HG03354 (cell line): Measurements from ENCODE around the gene RALGAPA2.

Source experiments
- ATAC-seq: cut with Tn5 transposase; IDR thresholded peaks from one replicate; pipeline ENCODE4 v1.9.1; 2021; ENCODE audit warnings: mild to moderate bottlenecking; ENCODE audit not compliant: unreplicated experiment, poor library complexity, severe bottlenecking

RALGAPA2 gene

DNA sequence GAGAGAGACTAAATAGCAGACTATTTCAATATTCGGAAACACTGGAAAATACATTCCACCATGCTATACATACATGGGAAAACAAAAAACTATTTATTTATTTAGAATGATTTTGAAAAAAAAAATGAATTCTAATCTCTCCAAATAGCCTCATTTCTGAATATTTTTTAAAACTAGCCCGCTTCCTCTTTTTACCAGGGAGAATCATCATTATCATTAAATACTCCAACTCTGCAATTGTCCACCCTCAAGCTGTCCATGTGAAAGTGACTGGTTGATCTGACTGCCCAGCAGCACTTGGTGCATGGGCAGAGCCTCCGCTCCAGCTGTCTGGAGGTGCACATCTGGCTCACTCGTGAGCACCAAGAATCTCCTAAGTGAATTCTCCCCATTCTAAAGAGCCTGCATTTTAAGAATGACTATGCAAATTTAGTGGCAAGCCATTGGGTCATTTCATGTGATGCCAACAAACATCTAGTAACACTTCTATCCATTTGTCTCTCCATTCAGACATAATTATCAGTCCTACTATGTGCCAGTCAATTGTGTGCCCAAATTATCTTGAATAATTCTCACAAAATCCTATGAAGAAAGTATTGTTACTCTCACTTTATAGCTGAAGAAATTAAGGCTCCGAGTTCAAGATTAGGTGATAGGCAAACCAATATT is 279.7 kb downstream of the RALGAPA2 start:
- ATAC-seq, result no peak

DNA sequence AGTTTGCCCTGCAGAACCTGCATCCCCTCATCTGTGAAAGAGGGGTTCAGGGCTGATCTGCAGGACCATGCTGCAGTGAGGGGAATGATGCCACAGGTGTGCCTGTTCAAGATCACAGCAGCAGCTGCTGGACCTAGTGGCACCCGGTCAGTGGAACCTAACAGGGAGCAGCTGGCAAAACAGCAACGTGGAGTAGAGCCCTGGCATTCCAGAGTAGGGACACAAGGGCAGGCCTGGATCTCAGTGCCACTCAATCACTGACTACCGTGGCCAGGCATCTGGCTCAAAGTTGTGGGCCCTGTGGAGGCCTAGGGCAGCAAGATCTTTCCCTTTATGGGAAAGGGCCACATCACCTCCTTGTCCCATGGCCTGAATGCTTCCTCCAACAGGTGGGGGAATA is 282.4 kb downstream of the RALGAPA2 start:
- ATAC-seq, result no peak

DNA sequence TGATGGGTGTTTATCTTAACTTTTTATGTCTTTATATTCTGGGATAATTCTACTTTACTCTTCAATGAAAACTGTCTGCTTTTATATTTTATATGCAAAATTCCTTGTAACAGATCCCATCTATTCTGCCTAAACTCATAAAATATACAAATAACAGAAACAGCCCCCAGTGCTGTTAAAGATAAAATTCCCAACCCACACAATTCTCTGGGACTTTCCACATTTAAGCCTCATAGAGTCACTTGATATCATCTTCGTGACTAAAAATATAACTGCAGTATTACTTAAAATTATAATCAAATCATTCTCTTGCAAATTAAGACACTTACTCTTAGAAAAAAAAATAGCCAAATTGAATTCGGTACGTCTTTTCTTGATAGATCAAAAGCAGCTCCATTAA is 284.4 kb downstream of the RALGAPA2 start:
- ATAC-seq, result no peak

DNA sequence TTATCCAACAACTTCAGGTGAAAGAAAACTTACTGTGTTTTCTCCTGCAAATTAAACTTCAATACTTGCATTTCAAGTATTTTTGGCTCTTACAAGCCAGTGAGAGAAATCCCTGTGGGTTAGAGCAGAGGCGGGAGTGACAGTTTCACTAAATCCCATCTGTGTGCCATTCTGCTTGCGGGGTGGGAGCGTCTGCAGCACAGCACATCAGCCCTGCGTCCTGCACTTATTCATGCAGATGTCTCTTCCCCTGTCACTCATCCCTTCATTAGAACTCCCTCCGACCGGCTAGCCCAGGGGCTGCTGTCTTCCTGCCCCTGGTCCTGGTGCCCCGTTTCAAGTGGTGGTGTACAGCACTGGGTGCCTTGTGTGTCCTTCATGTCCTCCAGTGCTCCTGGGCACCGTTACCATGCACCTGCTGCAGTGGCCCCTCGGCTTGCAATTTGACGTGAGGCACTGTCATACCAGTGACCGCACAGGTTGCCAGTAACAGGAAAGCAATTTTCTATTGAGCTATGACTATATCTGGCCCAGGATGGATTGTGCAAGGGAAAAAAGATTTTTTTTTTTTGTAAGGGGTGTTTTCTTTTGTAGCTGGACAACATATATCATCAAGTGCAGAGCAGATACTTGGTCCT is 285.1 kb downstream of the RALGAPA2 start:
- no peak for ATAC-seq

DNA sequence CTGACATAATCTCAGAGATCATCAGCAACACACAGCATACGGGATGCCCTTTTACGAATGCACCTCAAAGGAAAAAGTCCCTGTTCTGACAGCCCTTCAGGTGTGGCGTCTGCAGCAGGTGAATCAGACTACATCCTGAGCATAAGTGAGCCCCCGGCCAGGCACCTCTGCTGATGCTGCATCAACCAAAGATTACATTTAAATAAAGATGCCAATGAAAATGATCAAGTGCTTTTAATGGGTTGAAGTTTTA is 285.9 kb downstream of the RALGAPA2 start:
- ATAC-seq, result no peak

DNA sequence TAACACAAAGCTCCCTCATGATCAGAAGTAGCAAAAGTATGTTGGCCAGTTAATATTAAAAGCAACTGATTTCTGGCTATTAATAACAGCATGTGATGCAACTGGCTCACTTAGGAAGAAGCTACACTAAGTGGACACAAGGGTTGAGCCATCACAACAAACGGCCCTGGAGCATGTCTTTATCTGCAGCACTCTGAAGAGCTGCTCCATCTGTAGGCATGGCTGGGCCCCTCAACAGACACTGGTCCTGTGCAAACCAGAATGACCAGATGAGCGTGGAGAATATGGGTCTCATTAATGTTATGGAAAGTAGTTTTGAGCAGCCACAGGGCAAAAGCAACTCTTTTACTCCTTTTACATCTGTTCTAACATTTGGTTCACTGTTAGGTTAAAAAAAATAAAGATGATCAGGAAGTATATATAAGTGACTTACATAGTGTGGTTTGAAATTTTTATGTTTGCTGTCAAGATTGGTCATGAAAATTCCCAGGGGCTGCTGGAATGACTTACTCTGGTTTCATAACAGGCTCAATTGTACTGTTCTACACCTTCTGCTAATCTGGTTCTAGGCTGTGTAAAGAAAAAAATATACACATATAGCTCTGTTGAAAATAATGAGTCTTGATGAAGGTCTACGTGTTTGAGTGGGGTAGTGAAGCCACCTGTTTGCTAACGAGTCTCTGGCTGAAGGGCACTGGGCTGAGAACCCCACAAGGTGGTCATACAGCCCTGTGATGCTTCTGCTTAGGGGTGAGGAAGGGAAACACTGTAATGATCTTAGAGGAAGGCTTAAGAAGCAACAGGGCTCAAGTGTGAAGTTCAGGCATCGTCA is 286.4 kb downstream of the RALGAPA2 start:
- ATAC-seq, result no peak

DNA sequence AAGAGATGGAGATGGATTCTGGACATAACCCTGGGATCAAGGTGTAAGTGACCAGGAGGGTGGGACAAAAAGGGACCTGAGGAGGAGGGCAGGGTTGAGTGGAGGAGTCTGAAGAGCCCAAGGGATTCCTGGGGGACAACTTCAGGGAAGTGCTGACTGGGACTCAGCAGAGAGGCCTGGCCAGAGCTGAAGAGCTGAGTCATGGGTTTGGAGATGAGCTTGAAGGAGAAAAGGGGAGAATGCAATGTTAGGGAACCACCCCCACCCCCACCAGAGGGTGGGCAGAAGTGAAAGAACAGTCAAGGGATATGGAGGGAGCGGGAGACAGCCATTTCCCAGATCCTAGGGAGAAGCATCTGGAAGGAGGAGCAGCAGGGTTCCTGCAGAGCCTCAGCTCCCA is 289.3 kb downstream of the RALGAPA2 start:
- ATAC-seq, result no peak

DNA sequence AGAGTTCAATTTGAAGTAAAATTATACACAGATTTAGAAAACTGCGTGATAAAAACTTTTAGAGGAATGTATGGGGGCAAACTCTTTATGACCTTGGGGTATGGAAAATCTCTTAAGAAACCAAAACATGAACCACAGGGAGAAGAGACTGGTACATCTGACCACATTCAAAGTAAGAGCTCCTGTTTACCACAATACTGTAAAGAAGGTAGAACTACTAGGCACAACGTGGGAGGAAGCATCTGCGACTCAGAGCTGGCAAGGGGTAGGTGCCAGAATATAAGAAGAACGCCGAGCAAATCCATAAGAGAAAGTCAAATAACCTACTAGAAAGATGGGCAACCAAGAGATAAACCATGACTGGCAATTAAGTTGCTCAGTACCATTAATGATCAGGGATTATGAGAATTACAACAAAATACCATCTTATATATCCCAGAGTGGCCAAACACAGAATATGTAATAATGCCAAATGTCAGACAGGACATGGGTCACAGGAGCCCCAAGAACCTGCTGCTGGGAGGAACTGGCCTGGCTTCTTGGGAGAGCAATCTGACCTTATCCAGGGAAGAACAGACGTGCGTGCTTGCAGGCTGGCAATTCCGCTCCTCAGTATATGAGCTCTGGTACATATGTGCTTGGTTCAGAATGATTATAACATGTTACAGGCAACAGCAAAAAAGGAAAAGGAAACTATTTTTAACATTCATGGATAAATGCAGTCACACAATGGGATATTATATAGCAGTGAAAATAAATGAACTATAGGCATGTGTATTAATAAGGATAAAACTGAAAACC is 294.4 kb downstream of the RALGAPA2 start:
- no peak for ATAC-seq

DNA sequence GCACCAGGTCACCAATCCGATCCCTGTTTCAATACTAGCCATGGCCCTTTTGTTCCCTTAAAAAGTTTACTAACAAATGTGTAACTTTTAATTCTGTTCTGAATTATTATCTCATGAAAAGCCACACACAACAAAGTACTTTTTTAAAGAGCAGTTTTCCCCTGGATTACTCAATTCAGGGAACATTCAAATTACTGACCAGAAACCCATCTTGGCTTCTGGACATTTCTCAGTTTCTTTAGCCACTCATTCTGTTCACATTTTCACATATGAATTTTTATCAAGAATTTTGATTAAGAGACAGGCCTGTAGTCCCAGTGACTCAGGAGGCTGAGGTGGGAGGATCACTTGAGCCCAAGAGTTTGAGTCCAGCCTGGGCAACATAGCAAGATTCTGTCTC is 297.1 kb downstream of the RALGAPA2 start:
- ATAC-seq, result no peak

DNA sequence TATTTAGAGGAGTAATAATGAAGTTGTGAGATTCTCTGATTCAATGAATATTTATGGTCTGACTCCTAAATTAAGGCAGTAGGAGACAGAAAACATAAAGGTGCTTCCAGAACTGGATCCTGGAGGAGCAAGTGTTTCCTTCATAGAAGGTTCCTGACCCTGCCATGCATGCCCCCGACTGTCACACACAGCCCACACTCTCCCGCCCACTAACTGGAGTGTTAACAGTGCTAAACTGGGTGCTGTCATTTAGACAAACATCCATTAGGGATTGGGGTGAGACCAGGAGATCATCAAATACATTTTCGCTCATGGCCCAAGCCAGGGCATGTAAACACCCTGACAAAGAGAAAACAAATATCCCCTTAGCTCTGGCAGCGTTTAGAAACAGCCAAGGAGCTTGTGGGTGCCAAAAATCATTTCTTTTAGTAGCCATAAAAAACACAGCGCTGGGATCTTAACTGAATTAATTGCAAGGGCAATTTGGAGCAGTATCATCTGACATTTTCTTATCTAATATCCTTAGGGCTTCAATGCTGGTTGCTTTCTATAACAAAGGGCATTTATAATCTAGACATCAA is 297.7 kb downstream of the RALGAPA2 start:
- no peak for ATAC-seq

DNA sequence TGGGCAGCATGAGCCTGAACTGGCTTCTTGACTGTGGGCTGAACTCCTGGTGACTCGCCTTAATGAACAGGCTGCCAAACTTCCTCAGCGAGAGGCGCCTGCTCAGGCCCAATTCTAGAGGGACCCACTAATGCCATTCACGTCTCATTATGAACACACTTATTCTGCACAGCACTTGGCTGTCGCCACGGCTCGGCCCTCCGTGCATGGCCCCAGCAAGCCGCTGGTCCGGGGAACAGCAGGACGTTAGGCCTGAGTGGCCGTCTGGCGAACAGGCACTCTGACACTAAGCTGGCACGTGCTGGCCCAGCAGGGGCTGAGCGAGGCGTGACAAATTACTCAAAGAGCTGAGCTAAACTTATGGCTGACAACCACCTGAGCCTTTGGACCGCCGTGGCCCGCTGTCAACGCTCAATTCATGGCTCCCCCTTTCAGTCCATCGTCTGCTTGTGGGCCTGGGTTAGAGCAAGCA is 298.6 kb downstream of the RALGAPA2 start:
- no peak for ATAC-seq

DNA sequence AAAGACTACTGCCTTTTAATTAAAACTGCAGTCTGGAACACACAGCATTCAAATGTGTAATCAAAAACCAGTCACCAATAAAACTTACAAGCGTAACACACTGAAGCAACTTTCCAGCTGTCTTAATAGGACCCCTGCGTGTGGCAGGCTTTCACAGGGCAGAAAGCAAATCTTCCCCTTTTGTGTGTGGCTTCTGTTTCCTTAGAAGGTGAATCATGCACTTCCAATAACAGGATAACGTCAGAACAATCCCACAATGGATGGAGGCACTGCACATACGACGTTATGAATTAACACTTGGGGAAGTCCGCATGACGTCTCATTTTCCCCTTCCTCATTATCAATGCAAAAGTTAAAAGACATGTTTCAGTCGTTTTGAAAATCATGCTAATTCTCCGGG is 299.7 kb downstream of the RALGAPA2 start:
- no peak for ATAC-seq

DNA sequence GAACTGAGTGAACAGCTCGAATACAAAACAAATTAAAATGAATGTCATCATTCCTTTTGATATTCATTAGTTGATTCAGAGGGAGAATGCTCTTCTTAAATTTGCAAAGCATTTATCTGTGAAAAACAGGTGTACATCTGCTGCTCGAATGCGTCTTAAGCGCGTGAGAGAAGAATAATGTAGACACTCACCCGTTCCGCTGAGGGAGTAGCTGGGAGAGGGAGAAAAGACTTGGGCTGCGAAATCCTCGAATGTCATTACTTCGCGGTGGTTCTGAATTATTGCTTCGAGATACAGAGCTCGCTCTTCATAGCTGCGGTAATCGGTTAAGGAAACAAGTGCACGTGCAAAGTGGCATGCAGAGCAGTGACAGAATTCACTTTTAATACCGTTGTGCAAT is 300.6 kb downstream of the RALGAPA2 start:
- ATAC-seq, result no peak

DNA sequence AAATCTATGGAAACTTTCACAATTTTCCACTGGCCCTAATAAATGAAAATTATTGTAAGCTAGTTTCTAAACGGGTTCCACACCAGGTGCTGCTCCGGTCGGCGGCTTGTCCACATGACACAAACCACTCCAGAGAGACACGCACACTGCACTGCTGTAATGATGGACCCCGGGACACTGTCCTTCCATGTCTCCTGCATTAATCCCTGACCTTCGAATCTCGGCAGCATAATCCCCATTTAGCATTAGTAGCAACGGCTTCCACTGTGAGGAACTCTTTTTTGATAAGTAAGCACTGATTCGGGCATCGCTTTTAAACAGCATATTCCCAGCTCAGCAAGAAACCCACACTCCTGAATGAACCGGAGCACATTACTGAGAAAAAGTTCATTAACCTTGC is 301.0 kb downstream of the RALGAPA2 start:
- no peak for ATAC-seq

DNA sequence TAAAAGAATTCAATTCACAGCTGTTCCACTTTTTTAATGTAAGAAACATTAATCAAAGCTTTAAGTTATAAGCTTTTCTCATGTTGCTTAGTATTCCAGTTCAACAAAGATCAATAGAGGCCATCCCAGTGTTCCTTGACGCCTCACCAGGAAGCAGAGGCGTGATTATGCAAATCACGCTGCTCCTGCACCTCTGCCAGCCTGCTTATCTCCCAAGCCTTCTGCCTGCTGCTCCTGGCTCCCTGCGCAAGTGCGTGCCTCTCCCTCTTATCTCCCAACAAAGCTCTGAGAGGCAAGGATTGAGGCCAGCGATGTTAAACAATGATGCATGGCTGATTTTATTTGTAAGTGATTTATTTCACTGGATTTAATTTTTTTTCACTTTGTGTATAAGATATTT is 301.8 kb downstream of the RALGAPA2 start:
- ATAC-seq, result no peak

DNA sequence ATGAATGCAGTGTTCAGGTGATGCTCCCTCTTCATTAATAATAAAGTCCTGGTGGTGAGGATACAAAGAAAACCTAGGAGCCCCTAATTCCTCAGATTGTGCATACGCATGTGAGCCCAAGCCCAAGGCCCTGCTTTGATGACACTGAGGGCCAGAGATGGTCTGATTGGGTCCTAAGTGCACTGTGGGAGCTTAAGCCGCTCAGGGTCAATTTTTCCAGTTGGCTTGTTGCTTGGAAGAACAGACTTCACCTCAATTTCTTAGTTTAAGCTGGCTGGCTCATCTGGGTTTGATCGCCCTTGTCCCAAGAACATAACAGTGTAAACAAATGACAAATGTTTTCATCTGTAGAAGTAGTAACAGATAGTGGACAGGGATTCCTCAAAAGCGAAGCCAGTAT is 303.1 kb downstream of the RALGAPA2 start:
- ATAC-seq, result no peak

DNA sequence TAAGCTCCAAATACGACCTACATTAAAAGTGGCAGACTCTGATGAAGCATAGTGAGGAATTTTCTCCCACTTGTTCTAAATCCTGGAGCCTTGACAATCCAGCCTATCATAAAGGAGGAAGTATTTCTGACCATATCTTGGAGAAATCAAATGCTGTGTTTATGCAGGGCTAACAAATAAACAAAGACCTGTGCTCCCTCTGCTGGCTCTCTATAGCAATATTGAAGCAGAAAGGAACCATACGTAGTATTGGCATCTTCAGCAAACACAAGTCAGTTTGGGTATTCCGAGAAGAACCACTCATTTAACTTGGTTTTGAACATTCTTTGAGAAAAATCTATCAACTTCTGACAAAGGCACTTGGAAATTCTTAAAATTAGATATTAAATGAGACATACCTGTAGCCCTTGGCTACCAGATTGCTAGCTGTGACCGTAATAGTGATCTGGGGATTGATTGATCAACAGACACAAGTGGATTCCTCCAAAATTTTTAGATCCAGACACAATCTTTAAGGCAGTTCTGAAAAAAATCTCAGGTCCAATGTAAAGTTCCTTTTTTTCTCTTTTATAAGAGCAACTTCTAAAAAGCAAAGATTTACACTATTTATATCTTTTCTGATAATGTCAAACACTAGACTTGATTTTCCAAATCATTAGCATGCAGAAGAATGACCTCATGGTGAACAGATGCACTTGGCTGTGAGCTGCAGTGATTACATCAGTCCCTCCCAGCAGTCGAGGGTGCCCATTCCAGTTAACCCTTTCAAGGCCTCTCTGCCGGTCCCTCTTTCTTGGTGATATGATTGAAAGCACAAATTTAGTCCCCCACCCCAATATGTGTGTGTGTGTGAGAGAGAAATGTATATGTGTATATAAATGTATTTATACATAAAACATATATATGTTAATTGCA is 304.3 kb downstream of the RALGAPA2 start:
- ATAC-seq, result no peak

DNA sequence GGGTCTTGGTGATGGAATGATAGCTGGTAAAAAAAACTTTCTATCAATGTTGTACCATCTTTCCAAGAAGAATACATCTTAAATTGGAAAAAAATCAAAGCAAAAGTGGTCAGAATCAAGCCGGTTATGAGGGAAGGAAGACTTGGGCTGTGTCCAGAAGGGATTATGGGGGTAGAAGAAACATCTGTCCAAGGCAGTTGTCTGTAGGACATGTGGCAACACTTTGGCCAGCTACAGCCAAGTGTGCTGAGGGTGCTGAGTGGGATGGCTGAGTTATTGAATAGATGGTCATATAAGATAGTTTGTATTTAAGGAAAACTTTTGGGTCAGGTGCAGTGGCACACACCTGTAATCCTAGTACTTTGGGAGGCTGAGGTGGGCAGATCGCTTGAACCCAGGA is 306.1 kb downstream of the RALGAPA2 start:
- no peak for ATAC-seq

DNA sequence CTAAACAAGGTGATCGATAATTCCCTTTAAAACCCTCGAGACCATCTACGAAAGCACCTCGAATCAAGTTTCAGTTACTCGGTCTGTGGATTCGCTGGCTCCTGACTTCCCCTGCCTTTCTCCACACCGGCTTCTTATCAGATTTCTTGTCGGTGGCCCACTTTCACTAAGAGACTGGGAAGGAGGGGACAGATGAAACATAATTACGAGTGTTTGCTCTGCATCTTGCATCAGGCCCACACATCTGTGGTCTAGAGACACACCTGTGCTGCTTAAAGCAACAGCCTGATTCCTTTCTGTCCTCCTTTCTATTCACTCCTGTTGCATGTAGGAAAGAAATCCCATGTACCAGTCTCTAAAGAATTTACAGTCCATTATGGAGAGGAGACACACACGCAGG is 306.8 kb downstream of the RALGAPA2 start:
- ATAC-seq, result no peak
